ENCODE data around the gene BRI3BP.
"Not testable (repeated sequence)": the region's sequence is repeated elsewhere in the genome, so short reads cannot be mapped to it uniquely, and the experiment has no call there.

The BRI3BP gene

GRCh38 chr12:124970647-124971402 is 22.6 kb upstream of the BRI3BP start:
- no peak for DNase-seq
- in situ Hi-C loops (cut with MboI; ENCODE audit: low pct_unique_long_range_greater_than_20kb, low sequenced_read_pairs) = no loop called here

- in situ Hi-C loops (cut with MboI; ENCODE audit: low pct_unique_long_range_greater_than_20kb, low sequenced_read_pairs) = no loop called here
- no peak for DNase-seq
These were observed 21.8 kb upstream of the BRI3BP start for GRCh38 chr12:124971603-124972002.

- no peak for DNase-seq
- in situ Hi-C loops (cut with MboI; ENCODE audit: low pct_unique_long_range_greater_than_20kb, low sequenced_read_pairs) = no loop called here
These were observed 21.2 kb upstream of the BRI3BP start for GRCh38 chr12:124972211-124972610.

GRCh38 chr12:124975276-124975675 is 18.2 kb upstream of the BRI3BP start:
- no peak for DNase-seq
- in situ Hi-C loops (cut with MboI; ENCODE audit: low pct_unique_long_range_greater_than_20kb, low sequenced_read_pairs) = no loop called here

- in situ Hi-C loops (cut with MboI; ENCODE audit: low pct_unique_long_range_greater_than_20kb, low sequenced_read_pairs) = no loop called here
- no peak for DNase-seq
These were observed 16.4 kb upstream of the BRI3BP start for GRCh38 chr12:124976999-124977398.

GRCh38 chr12:124979568-124979967 is 13.9 kb upstream of the BRI3BP start:
- in situ Hi-C loops (cut with MboI; ENCODE audit: low pct_unique_long_range_greater_than_20kb, low sequenced_read_pairs) = no loop called here
- DNase-seq = no peak

GRCh38 chr12:124980098-124980892 is 13.2 kb upstream of the BRI3BP start:
- in situ Hi-C loops (cut with MboI; ENCODE audit: low pct_unique_long_range_greater_than_20kb, low sequenced_read_pairs) = no loop called here
- DNase-seq = no peak

- in situ Hi-C loops (cut with MboI; ENCODE audit: low pct_unique_long_range_greater_than_20kb, low sequenced_read_pairs); DNase-seq: not testable (repeated sequence)
These were observed 6.6 kb upstream of the BRI3BP start for GRCh38 chr12:124986876-124987275.

- peak; percentile 90 for DNase-seq
- in situ Hi-C loops (cut with MboI; ENCODE audit: low pct_unique_long_range_greater_than_20kb, low sequenced_read_pairs) = no loop called here
These were observed 395 bp upstream of the BRI3BP start for GRCh38 chr12:124992874-124993625.

- peak; percentile 92 for DNase-seq
- in situ Hi-C loops (cut with MboI; ENCODE audit: low pct_unique_long_range_greater_than_20kb, low sequenced_read_pairs) = no loop called here
These were observed 1.1 kb downstream of the BRI3BP start for GRCh38 chr12:124994437-124994975.

- DNase-seq = peak; percentile 65
- in situ Hi-C loops (cut with MboI; ENCODE audit: low pct_unique_long_range_greater_than_20kb, low sequenced_read_pairs) = no loop called here
These were observed 1.9 kb downstream of the BRI3BP start for GRCh38 chr12:124995200-124995961.

GRCh38 chr12:124998705-124999104 is 5.3 kb downstream of the BRI3BP start:
- in situ Hi-C loops (cut with MboI; ENCODE audit: low pct_unique_long_range_greater_than_20kb, low sequenced_read_pairs) = no loop called here
- DNase-seq = no peak

GRCh38 chr12:125001636-125002035 is 8.2 kb downstream of the BRI3BP start:
- DNase-seq = no peak
- in situ Hi-C loops (cut with MboI; ENCODE audit: low pct_unique_long_range_greater_than_20kb, low sequenced_read_pairs) = no loop called here

- in situ Hi-C loops (cut with MboI; ENCODE audit: low pct_unique_long_range_greater_than_20kb, low sequenced_read_pairs) = no loop called here
- no peak for DNase-seq
These were observed 9.6 kb downstream of the BRI3BP start for GRCh38 chr12:125003021-125003420.

- in situ Hi-C loops (cut with MboI; ENCODE audit: low pct_unique_long_range_greater_than_20kb, low sequenced_read_pairs) = no loop called here
- no peak for DNase-seq
These were observed 11.2 kb downstream of the BRI3BP start for GRCh38 chr12:125004621-125005020.

- no peak for DNase-seq
- in situ Hi-C loops (cut with MboI; ENCODE audit: low pct_unique_long_range_greater_than_20kb, low sequenced_read_pairs) = no loop called here
These were observed 12.2 kb downstream of the BRI3BP start for GRCh38 chr12:125005652-125006051.

GRCh38 chr12:125006365-125006764 is 12.9 kb downstream of the BRI3BP start:
- DNase-seq = no peak
- in situ Hi-C loops (cut with MboI; ENCODE audit: low pct_unique_long_range_greater_than_20kb, low sequenced_read_pairs) = no loop called here

GRCh38 chr12:125013816-125014442 is 20.5 kb downstream of the BRI3BP start:
- in situ Hi-C loops (cut with MboI; ENCODE audit: low pct_unique_long_range_greater_than_20kb, low sequenced_read_pairs) = no loop called here
- no peak for DNase-seq

Measured in KBM-7 (cell line).